GM12892 (cell line): Measurements from ENCODE around the gene KCNJ1.

ENCODE experiments used
- DNase-seq: peaks from one replicate; pipeline ENCODE4 v3.0.0; 2011; ENCODE audit not compliant: insufficient read length
- FAIRE-seq: peaks from 2 replicates; lab custom pipeline; 2011; peaks lifted over from hg19 to GRCh38; lab: Jason Lieb, UNC
- POLR2A ChIP-seq: IDR thresholded peaks from 2 replicates; pipeline ENCODE4 v1.6.1; 2011; ENCODE audit warnings: low read depth, low read length, control low read depth
- POLR2AphosphoS5 ChIP-seq: IDR thresholded peaks from 2 replicates; pipeline ENCODE4 v1.6.1; 2011; ENCODE audit warnings: low read depth, low read length, control low read depth
- TAF1 ChIP-seq: IDR thresholded peaks from 2 replicates; pipeline ENCODE4 v1.6.1; 2011; ENCODE audit warnings: low read depth, mild to moderate bottlenecking, control low read depth, low read length, borderline replicate concordance

Gene KCNJ1

GRCh38 chr11:128824191-128825049 lies 42.7 kb downstream of the KCNJ1 start:
- DNase-seq (no peak), FAIRE-seq (no peak)
- TF ChIP-seq TAF1 (no peak), POLR2A (no peak), POLR2AphosphoS5 (no peak)

GRCh38 chr11:128823753-128824152 lies 43.3 kb downstream of the KCNJ1 start:
- no peak for FAIRE-seq
- no peak for DNase-seq

GRCh38 chr11:128822130-128822529 lies 45.0 kb downstream of the KCNJ1 start:
- DNase-seq = no peak
- TF ChIP-seq TAF1 = no peak
- no peak for FAIRE-seq

More at GRCh38 chr11:128823753-128824152, 43.3 kb downstream of the KCNJ1 start:
- TF ChIP-seq POLR2A (no peak), TAF1 (no peak), POLR2AphosphoS5 (no peak)

GRCh38 chr11:128821556-128821955 lies 45.5 kb downstream of the KCNJ1 start:
- FAIRE-seq (no peak), DNase-seq (no peak)
- TF ChIP-seq POLR2A = no peak
- no peak for TF ChIP-seq TAF1
- no peak for TF ChIP-seq POLR2AphosphoS5

- no peak for DNase-seq
- no peak for TF ChIP-seq POLR2A
- no peak for TF ChIP-seq TAF1
- no peak for TF ChIP-seq POLR2AphosphoS5
- no peak for FAIRE-seq
Observed at GRCh38 chr11:128819198-128819597, 47.9 kb downstream of the KCNJ1 start.

- peak; percentile 24 for FAIRE-seq
- DNase-seq = no peak
- no peak for TF ChIP-seq TAF1
- no peak for TF ChIP-seq POLR2A
- TF ChIP-seq POLR2AphosphoS5 = no peak
Observed at GRCh38 chr11:128814856-128815705, 52.0 kb downstream of the KCNJ1 start.

- DNase-seq (no peak), FAIRE-seq (no peak)
- no peak for TF ChIP-seq POLR2A
- no peak for TF ChIP-seq POLR2AphosphoS5
- no peak for TF ChIP-seq TAF1
Observed at GRCh38 chr11:128813729-128814128, 53.4 kb downstream of the KCNJ1 start.

- DNase-seq (no peak), FAIRE-seq (no peak)
- TF ChIP-seq POLR2AphosphoS5 = no peak
- no peak for TF ChIP-seq POLR2A
- TF ChIP-seq TAF1 = no peak
Observed at GRCh38 chr11:128810784-128811514, 56.1 kb downstream of the KCNJ1 start.

- no peak for FAIRE-seq
- TF ChIP-seq POLR2A = no peak
- no peak for TF ChIP-seq TAF1
- TF ChIP-seq POLR2AphosphoS5 = no peak
- DNase-seq = no peak
Observed at GRCh38 chr11:128809128-128809527, 58.0 kb downstream of the KCNJ1 start.

- DNase-seq = no peak
- TF ChIP-seq TAF1 (no peak), POLR2AphosphoS5 (no peak)
- no peak for FAIRE-seq
Observed at GRCh38 chr11:128807909-128808308, 59.2 kb downstream of the KCNJ1 start.

GRCh38 chr11:128806506-128807261 lies 60.4 kb downstream of the KCNJ1 start:
- DNase-seq (no peak), FAIRE-seq (no peak)
- no peak for TF ChIP-seq TAF1
- TF ChIP-seq POLR2A = no peak
- TF ChIP-seq POLR2AphosphoS5 = no peak

- no peak for TF ChIP-seq POLR2AphosphoS5
- no peak for TF ChIP-seq POLR2A
- TF ChIP-seq TAF1 = no peak
- DNase-seq = no peak
- no peak for FAIRE-seq
Observed at GRCh38 chr11:128804481-128804880, 62.6 kb downstream of the KCNJ1 start.
